Ovary (tissue), 3 donors: ENCODE data around the gene TOR1B.

ENCODE experiments used
- POLR2A ChIP-seq: fragments of 450-650 bp; IDR thresholded peaks from one replicate; pipeline ENCODE4 v1.6.1; 2017; ENCODE audit warnings: antibody characterized with exemption, mild to moderate bottlenecking, moderate library complexity
- TF ChIP-seq, protein P1 (sequence below), 3 donors: fragments of 450-650 bp in 2 of 3; fragments of 200-600 bp in 1 of 3; IDR thresholded peaks; one replicate each; pipeline versions ENCODE4 v1.5.1 to v1.8.0; 2016 to 2022; ENCODE audit warnings: antibody characterized with exemption in 3 of 3, mild to moderate bottlenecking in 1 of 3
- donor health status: DM: no; HTN: no; CAD: no.

DNA sequence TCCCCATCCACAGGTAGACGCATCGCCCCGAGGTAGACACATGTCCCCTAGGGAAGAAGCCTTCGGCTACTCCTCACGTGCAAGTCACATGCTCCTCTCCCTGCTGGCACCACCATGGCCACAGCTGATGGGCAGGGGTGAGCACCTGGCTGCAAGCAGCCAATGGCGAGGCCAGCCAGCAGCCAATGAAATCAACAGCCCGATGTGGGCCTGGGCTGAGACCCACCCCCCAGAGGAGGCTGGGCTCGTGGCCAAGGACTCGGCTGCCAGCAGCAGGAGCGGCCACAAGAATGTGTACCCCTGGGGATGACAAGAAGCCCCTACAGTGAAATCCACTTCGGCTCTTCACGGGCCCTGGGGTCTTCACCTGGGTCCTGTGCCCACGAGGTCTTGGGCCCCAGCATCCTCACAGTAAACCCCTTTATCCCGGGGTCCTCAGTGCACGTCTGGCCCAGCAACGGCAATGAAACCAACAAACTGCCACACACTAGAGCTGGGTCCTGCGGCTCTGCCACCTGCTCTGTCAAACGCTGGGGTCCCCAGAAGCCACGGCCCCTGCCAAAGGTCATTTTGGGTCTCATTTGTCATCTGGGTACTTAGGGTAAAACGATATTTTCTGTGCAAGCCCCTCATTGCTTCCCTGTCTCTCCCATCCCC is 28.1 kb upstream of the TOR1B start:
- TF ChIP-seq, protein P1, sequence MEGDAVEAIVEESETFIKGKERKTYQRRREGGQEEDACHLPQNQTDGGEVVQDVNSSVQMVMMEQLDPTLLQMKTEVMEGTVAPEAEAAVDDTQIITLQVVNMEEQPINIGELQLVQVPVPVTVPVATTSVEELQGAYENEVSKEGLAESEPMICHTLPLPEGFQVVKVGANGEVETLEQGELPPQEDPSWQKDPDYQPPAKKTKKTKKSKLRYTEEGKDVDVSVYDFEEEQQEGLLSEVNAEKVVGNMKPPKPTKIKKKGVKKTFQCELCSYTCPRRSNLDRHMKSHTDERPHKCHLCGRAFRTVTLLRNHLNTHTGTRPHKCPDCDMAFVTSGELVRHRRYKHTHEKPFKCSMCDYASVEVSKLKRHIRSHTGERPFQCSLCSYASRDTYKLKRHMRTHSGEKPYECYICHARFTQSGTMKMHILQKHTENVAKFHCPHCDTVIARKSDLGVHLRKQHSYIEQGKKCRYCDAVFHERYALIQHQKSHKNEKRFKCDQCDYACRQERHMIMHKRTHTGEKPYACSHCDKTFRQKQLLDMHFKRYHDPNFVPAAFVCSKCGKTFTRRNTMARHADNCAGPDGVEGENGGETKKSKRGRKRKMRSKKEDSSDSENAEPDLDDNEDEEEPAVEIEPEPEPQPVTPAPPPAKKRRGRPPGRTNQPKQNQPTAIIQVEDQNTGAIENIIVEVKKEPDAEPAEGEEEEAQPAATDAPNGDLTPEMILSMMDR (IDR thresholded peaks at IDR 0.05) = no peak
- TF ChIP-seq POLR2A = no peak
